ENCODE results near the gene EN1.

- TF ChIP-seq EZH2 (IDR thresholded peaks at IDR 0.05; ENCODE audit: borderline replicate concordance, low read depth, low read length, severe bottlenecking) (no peak), CTCF (IDR thresholded peaks at IDR 0.05; ENCODE audit: extremely low read depth in 1 of 2, insufficient read depth in 1 of 2, low read depth in 1 of 2, low read length in 2 of 2) (no peak), GATA2 (IDR thresholded peaks at IDR 0.05; ENCODE audit: insufficient read depth, insufficient read length, low read depth, low read length) (no peak), POLR2A (IDR thresholded peaks at IDR 0.05; ENCODE audit: low read depth, low read length) (no peak), JUN (IDR thresholded peaks at IDR 0.05; ENCODE audit: borderline replicate concordance, insufficient read depth, insufficient read length, low read depth) (no peak), MAX (IDR thresholded peaks at IDR 0.05; ENCODE audit: insufficient read depth, insufficient read length) (no peak)
These were observed 33.7 kb downstream of the EN1 start for GRCh38 chr2:118813601-118814339.

Data from endothelial cell of umbilical vein (primary cell).